ENCODE data around the gene PAIP1.

The PAIP1 gene

GRCh38 chr5:43588842-43589241, 32.0 kb upstream of the PAIP1 start:
- Histone ChIP-seq H3K9me3 (ENCODE audit: insufficient read depth, low read depth, low read length) (no peaks in the 10 kb centered on the region), H4K20me1 (ENCODE audit: insufficient read depth, low read length, poor library complexity, severe bottlenecking) (no peaks in the 10 kb centered on the region), H3F3A (ENCODE audit: low read depth) (no peaks in the 10 kb centered on the region), H3K79me2 (ENCODE audit: insufficient read depth, low read length) (no peaks in the 10 kb centered on the region), H3K27me3 (ENCODE audit: insufficient read depth, low read length, poor library complexity, severe bottlenecking) (no peaks in the 10 kb centered on the region), H2AFZ (ENCODE audit: low read length) (no peak overlapping the region), H3K4me3 (ENCODE audit: low read length, poor library complexity, severe bottlenecking) (no peak overlapping the region), H3K36me3 (ENCODE audit: insufficient read depth, low read length) (no peaks in the 10 kb centered on the region), H3K4me2 (ENCODE audit: low read depth, low read length, poor library complexity, severe bottlenecking) (no peak overlapping the region), H3K9me2 (replicated peaks; ENCODE audit: low read depth, low read length) (no peaks in the 10 kb centered on the region), H3K4me1 (ENCODE audit: insufficient read depth, low read length, poor library complexity, severe bottlenecking) (no peaks in the 10 kb centered on the region), H3K9ac (ENCODE audit: low read depth, low read length, poor library complexity, severe bottlenecking) (no peak overlapping the region)
- TF ChIP-seq EZH2phosphoT487 (IDR thresholded peaks at IDR 0.05; ENCODE audit: borderline replicate concordance) (no peak), CTCF (conservative IDR thresholded peaks at IDR 0.05; ENCODE audit: low read length) (no peak)

- H3K9me2 ChIP-seq (replicated peaks; ENCODE audit: low read depth, low read length), result no peaks in the 10 kb centered on the region
- H3K9ac ChIP-seq (ENCODE audit: low read depth, low read length, poor library complexity, severe bottlenecking), result no peak overlapping the region
- no peaks in the 10 kb centered on the region for H3K9me3 ChIP-seq (ENCODE audit: insufficient read depth, low read depth, low read length)
- H3K4me3 ChIP-seq (ENCODE audit: low read length, poor library complexity, severe bottlenecking), result no peak overlapping the region
- H3K4me1 ChIP-seq (ENCODE audit: insufficient read depth, low read length, poor library complexity, severe bottlenecking), result no peaks in the 10 kb centered on the region
- H4K20me1 ChIP-seq (ENCODE audit: insufficient read depth, low read length, poor library complexity, severe bottlenecking), result no peaks in the 10 kb centered on the region
- H2AFZ ChIP-seq (ENCODE audit: low read length), result no peak overlapping the region
- H3F3A ChIP-seq (ENCODE audit: low read depth), result no peaks in the 10 kb centered on the region
- H3K27me3 ChIP-seq (ENCODE audit: insufficient read depth, low read length, poor library complexity, severe bottlenecking), result no peaks in the 10 kb centered on the region
- H3K4me2 ChIP-seq (ENCODE audit: low read depth, low read length, poor library complexity, severe bottlenecking), result no peak overlapping the region
- TF ChIP-seq CTCF (conservative IDR thresholded peaks at IDR 0.05; ENCODE audit: low read length), result no peak
- no peak for TF ChIP-seq EZH2phosphoT487 (IDR thresholded peaks at IDR 0.05; ENCODE audit: borderline replicate concordance)
- H3K36me3 ChIP-seq (ENCODE audit: insufficient read depth, low read length), result no peaks in the 10 kb centered on the region
- no peaks in the 10 kb centered on the region for H3K79me2 ChIP-seq (ENCODE audit: insufficient read depth, low read length)
Observed at GRCh38 chr5:43584166-43584699, 27.4 kb upstream of the PAIP1 start.

- Histone ChIP-seq H2AFZ (ENCODE audit: low read length) (no peak overlapping the region), H3K4me1 (ENCODE audit: insufficient read depth, low read length, poor library complexity, severe bottlenecking) (no peaks in the 10 kb centered on the region)
Observed at GRCh38 chr5:43583724-43584123, 26.8 kb upstream of the PAIP1 start.

More at GRCh38 chr5:43583724-43584123, 26.8 kb upstream of the PAIP1 start:
- no peak for TF ChIP-seq EZH2phosphoT487 (IDR thresholded peaks at IDR 0.05; ENCODE audit: borderline replicate concordance)
- TF ChIP-seq CTCF (conservative IDR thresholded peaks at IDR 0.05; ENCODE audit: low read length), result no peak
- Histone ChIP-seq H3K79me2 (ENCODE audit: insufficient read depth, low read length) (no peaks in the 10 kb centered on the region), H3K9me3 (ENCODE audit: insufficient read depth, low read depth, low read length) (no peaks in the 10 kb centered on the region), H4K20me1 (ENCODE audit: insufficient read depth, low read length, poor library complexity, severe bottlenecking) (no peaks in the 10 kb centered on the region), H3K4me3 (ENCODE audit: low read length, poor library complexity, severe bottlenecking) (no peak overlapping the region), H3K9ac (ENCODE audit: low read depth, low read length, poor library complexity, severe bottlenecking) (no peak overlapping the region), H3F3A (ENCODE audit: low read depth) (no peaks in the 10 kb centered on the region), H3K27me3 (ENCODE audit: insufficient read depth, low read length, poor library complexity, severe bottlenecking) (no peaks in the 10 kb centered on the region), H3K9me2 (replicated peaks; ENCODE audit: low read depth, low read length) (no peaks in the 10 kb centered on the region), H3K36me3 (ENCODE audit: insufficient read depth, low read length) (no peaks in the 10 kb centered on the region), H3K4me2 (ENCODE audit: low read depth, low read length, poor library complexity, severe bottlenecking) (no peak overlapping the region)
